Occipital lobe (tissue), 2 donors: Measurements from ENCODE around the gene COPZ1. TPM values are rescaled to one million over a fixed set of nuclear protein-coding genes. Genes with fewer than 3 reads are reported as not detected.

Experiments
- DNase-seq: peaks from one replicate; lab custom pipeline; 2025; lab: John Stamatoyannopoulos, UW
- total RNA-seq: library from RNA; depleted of rRNA; stranded (reverse); fragments of >200 nt; gene quantifications from one replicate; pipeline ENCODE4 v1.2.3, GENCODE V29; 2014

COPZ1 gene
- total RNA-seq, 1 donor from 2014 or later: 47.1 TPM

DNA sequence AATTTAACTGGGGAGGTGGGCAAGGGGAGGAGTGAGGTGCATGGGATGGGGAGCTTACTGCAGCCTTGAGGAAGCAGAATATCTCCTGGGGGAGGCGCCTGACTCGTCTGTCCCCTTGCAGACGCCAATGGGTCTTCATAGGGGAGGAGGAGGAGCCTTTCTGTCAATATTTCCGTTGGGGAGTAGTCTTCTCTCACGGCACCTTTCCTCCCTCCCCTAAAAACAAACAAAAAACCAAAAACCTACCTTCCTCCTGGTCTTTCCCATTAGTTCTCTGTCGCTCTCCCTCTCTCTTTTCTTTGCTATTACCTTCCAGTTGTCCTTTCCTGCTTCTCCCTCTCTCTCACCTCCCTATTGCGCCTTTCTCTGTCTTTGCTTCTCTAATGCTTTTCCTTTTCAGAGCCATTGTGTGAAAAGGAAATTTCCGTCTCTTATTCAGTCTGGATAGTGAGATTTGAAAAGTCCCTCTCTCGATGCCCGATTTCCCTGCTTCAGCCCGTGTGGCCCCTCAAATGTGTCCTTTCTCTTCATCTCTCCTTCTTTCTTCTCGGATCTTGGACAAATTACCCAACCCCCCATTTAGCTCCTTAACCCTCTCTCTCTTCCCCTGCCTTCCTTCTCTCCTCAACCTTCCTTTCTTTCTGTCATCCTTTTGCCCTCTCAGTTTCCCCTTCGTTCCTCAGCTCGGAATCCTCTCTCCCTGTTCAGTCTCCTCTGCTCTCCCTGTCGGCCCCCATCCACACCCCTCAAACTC, 33.4 kb downstream of the COPZ1 start:
- DNase-seq: peak; percentile 30

DNA sequence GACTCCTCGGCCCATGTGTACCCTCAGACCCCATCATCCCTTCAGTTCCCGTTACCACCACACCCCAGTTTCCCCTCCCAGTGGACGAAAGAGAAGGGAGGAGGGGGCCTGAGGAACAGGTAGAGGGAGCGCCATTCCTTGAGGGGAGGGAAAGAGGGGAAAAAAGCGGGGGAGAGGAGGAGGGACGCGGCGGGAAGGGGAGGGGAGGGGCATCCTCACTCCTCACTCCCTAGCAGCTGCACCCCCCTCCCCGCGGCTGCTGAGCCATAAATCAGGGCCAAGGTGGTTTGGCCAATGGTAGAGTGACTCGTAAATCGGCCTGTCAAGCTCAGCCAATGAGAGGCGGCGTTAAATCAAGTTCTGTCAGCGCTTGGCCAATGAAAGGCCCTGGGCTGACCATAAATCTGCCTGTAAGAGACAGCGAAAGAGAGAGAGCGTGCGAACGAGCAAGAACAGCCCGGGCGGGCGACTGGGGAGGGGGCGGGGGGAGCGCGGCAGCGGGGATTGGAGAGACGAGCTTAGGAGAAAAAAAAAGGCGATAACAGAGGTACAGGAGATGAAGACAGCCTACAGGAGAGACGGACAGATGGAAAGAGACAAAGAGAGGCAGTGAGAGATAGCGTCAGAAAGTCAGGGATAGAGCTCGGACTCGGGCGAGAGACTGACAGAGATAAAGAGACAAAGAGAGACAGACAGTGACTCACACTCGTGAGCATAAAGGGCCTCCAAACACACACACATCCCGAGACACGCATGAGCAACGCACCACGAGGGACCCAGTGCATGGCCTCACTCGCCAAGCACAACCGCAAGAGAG, 34.2 kb downstream of the COPZ1 start:
- DNase-seq: peak; percentile 98

DNA sequence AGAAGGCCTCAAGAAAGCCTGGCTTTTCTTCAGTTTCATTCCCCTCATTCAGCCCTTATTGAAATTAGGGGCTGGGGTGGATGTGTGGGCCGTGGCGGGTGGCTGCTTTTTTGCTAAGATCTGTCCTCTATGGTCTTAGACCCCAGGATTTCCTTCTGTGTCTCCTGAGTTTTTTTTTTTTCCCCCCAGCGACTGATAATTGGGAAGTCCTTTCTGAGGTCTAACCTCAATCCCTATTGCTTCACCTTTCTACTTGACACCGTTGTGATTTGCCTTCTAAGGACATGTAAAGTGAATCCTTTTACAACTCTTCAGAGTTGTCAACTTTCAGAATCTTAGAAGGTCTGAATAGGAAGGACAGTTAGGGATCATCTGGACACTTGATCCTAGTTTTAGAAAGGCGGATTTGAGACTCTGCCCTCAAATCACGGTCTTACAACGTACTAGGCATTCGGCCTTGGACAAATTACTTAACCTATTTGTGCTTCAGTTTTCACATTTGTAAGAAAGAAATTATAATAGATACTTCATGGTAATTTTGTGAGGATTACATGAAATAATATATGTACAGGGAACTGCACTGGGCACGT, 34.9 kb downstream of the COPZ1 start:
- DNase-seq: no peak

DNA sequence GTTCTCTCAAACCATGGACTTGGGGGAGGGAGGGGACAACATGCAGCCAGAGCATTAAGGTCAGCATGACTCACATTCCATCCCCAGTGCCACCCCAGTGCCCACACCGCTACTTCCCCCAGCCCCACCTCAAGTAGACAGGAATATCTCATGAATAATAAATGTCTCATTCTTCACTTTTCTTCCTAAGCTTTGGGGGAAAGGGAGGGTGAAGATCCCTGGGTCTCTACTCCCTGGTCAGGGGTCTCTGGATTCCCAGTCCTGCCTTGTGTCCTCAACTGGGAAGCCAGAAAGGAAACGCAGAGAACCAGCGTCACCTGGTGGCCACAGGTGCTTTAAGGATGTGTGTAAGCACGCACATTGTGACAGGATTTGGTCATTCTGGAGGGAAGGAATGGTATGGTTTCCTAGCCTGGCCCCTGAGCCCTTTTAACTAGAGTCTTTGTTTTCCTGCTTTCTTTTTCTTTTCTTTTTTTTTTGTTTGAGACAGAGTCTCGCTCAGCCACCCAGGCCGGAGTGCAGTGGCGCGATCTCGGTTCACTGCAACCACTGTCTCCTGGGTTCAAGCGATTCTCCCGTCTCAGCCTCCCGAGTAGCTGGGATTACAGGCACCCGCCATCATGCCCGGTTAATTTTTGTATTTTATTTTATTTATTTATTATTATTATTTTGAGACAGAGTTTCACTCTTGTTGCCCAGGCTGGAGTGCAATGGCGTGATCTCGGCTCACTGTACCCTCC, 36.0 kb downstream of the COPZ1 start:
- DNase-seq: peak; percentile 48

DNA sequence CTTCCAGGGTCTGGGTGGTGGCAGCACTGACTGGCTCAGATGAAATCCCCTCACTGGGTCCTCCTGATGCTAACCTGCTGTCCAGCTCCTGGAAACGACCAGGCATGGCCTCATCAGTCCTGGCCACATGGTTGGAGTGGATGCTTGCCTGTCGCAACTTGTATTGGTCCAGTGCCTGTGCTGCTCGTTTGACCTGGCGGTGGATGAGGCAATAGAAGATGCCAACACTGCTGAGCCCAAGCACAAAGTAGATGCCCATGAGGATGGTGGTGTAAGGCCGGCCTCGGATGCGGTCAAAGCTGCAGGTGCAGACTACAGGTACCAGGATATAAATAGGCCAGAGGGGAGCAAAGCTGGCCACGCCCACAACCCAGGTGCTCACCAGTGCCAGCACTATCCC, 38.1 kb downstream of the COPZ1 start:
- no peak for DNase-seq

DNA sequence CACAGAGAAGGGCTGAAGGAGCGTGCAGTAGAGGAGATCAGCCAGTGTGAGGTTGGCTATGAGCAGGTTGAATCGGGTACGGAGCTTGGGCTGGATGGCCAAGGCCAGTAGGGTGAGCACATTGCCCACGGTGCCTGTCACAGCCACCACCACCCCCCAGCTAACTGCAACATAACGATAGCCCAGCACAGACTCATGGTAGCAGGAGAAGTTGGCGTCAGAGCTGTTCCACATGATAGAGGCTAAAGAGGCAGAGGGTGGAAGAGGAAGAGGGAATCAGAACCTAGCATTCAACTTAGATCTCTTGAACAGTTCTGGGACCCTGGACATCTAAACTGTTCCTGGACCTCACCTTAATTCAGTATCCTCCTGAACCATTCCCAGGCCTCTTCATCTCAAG, 38.7 kb downstream of the COPZ1 start:
- DNase-seq: no peak

DNA sequence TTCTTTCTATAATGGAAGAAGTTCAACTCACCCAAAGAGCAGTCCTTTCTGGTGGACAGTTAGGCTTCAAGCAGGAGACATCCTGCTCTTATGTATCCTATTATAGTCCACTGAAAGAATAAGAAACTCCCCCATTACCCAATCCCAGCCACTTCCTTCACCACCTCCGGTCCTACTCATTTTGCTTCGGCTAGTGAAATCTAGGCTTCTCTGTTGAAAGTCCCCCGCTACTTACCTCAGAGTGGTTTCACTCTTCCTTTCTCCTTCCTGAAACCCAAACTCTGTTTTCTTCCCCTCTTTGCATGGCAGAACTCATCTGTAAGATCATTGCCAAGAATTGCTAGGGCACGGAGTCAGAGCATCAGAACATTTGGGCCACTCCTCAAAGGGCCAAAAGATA, 39.5 kb downstream of the COPZ1 start, which contains the start of gene GPR84:
Gene GPR84, minus strand, starts transcription at position 74 of the 400 bp plus-strand sequence. CDS start 635 bp downstream, outside the sequence.
- no peak for DNase-seq

DNA sequence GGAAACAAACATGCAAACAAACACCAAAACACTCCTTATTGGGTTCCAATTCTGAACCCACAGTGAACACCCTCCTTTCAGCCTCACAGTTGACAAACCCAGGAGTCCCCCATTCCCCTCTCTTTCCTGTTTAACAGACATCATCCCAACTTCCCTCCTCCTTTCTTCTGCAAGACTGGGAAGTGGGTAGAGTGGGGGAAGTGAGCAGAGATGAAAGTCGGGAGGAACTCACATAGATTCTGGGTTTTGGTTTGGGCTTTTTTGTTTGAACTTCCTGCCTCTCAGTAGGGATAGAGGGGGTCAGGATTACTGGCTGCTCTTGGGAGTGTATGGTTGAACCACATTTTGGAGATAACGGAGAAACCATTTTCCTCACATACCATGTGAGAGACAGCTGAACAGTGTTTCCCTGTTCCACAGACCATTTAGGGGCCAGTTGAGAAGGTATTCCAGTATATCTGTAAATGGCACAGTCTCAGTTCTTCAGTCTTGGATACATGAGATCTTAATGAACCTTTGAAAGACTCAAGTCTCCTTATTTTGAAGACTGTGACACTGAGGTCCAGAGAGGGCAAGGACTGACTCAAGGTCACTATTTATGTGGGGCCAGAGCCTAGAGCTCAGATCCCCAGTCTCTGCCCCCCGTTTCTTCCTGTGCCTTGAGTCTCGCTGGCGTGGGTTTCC, 43.2 kb downstream of the COPZ1 start:
- DNase-seq: no peak

DNA sequence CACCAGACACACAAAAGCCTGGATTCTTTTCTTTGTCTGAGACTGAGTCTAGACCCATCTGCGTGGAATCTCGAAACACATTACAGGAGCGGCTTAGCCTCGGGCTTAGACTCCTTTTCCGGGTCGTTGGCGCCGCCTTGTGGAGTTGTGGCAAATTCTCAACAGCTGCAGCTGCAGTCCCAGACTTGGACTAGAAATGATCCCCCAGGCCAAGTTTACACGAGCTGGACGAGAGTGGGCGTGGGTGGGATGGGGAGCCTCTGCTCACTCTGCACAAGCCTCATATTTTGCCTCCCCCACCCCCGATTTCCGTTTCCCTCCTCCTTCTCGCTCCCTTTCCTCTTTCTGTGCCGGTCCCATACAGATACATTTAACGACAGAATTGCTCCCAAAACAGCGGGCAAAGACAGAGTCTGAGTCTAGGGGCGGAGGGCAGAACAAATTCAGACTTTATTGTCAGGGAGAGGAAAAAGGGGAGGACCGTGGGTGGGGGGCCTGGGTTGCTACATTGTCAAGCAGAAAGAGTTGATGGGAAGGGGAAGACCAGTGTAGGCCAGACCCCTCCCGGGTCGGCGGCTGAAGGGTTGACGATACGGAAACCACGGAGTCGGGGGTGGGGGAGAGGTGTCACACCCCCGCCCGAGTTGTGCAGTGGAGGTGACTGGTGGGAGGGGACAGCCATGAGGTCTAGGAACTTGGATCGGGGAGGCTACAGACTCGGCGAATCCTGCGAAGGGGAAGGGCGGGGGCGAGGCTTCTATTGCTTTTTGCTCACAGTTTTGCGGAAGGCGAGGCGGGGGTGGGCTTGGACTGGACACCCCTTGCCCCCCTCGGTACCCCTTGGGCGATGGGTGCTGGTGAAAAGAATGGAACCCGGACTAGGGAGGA, 44.0 kb downstream of the COPZ1 start:
- DNase-seq: peak; percentile 66

DNA sequence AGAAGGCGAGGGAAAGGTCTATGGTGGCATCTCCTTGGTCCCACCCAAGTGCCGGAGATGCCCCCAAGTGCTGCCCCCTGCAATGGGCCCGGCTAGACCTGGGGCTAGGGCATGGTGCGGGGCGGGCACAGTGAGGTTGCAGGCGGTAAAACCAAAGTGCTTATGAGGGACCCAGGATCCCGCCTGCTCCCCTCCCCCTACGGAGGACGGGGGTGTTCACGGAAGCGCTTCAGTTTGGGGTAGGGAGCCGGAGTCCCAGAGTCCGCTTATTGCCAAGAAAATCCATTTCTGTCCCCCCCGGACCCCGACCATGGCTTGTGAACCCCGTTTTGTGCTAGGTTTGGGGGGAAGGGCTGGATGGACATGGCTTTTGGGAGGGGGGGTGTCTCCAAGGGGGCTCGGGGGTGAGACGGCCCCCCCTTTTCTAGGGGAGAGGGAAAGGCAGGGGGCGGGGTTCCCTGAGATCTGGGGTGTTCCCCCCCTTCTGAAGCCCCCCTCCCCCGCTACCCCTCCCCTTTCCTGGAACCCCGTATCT, 44.7 kb downstream of the COPZ1 start:
- DNase-seq: no peak

DNA sequence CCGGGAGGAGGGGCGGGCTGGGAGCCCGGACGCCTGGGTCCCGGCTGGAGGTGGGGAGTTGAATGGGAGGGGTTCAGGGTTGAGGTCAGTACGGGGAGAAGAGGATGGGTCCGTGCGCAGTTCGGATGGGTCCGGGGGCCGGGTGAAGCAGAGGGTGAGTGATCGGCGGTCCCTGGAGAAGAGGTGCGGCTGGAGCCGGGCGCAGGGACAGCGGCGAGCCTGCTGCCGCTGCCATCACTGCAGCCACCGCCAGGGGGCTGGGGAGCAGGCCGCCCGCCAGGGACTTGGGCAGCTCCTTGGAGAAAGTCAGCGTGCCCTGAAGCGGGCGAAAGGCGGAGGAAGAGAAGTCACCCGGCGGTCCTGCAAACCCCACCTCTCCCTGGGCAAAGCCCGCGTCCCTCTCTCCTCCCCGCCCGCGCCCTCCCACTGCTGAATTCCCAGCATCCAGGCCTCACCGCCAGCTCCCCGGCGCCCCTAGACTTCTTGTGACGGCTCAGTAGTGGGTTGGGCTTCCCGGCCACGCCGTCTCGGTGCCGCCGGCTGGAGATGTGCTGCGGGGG, 45.3 kb downstream of the COPZ1 start:
- peak; percentile 69 for DNase-seq

DNA sequence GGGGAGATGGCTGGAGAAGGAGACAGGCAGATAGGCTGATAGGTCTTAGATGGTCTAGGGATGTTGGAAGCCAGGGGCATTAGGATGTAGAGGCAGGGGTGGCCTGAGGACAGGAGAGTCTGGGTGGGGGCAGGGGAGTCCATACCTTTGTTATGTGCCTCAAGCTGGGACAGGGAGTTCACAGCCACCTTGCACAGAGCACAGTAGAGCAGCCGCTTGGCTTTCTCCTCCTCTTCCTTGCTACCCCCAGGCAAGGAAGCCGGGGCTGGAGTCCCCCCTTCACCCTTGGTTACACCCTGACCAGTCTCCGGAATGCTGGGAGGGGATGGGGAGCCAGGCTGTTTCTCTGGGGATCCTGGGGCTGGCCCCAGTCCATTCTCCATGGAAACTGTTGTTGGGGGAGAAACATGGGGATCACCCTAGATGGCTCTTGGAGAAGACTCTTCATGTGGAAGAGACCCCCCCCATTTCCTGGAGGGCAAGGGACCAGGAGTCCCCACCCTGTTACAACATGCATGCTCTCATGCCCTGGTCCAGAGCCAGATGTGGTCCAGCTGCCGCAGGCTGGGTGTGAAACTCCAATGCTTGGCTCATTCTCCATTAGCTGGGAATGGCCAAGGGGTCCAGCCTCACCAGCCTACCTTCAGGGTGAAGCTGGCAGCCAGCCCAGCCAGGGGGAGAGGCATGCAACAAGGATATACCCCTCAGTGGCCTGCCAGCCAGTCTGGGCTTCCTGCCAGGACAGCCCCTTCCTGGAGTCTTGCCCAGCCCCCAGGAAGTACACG, 46.6 kb downstream of the COPZ1 start:
- no peak for DNase-seq

DNA sequence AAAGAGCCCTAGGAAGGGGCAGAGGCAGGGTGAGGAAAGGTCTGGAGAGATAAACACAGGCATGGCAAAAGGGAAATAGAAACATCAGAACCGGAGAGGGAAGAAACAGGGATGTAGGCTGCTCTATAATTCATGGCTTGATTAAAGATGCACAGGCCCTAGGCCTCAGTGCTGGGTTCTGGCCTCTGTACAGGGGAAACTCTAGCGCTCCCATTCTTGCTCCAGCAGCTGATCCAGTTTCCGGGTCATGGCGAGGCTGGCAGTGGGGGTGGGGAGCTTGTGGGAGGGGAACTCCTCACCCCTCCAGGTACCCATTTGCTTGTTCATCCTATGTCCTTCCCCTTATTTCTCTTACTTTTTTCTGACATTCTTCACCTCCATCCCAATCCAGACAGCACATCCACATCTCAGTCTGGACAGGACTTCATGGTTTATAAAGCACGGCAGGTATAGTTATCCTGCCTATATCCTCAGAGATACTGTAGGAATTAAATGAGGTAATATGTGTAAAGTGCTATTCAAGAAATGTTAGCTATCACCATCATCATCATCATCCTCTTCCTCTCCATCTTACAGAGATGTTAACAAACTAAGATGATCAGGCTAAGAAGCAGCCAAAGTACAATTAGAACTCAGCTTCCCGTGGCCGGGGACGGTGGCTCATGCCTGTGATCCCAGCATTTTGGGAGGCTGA, 47.3 kb downstream of the COPZ1 start:
- no peak for DNase-seq

DNA sequence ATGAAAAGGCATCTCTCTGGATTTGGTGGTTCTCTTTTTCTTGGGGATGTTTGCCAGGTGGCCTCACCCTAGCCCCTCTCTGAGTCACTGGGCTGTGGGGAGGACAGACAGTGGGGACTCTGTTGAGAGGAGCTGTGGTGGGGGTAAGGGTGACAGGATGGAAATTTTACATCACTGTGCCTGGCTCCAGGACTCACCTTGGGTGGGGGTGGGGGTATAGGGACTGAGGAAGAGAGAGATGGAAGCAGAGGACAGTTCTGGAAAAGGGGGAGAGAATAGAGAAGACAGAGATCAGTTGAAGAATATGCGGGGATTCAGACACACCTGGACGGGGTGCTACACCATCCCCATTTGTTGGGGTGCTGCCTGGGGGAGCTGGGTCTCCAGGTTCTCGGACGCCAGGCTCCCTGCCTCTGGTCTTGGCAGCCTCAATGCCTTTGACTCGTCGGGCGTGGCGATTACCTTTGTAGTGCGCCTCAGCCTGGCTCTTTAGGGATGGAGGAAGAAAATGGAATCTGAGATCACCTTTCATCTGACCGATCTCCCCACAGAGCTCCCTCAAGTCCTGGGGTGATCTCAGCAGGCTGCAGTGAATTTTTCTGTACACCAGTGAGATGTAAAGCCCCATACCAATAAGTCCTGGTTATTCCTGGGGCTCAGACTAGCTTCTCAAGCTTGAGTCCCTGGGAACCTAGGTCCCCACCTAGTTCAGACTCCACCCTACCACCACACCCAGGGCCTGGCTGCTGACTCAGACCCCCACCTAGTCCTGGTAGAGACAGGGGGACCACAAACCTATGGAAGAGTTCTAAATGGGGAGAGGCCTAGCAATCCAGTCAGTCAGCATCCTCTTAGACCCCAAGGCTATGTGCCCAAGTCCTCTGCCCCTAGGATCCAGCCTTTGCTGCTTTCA, 49.0 kb downstream of the COPZ1 start:
- no peak for DNase-seq

DNA sequence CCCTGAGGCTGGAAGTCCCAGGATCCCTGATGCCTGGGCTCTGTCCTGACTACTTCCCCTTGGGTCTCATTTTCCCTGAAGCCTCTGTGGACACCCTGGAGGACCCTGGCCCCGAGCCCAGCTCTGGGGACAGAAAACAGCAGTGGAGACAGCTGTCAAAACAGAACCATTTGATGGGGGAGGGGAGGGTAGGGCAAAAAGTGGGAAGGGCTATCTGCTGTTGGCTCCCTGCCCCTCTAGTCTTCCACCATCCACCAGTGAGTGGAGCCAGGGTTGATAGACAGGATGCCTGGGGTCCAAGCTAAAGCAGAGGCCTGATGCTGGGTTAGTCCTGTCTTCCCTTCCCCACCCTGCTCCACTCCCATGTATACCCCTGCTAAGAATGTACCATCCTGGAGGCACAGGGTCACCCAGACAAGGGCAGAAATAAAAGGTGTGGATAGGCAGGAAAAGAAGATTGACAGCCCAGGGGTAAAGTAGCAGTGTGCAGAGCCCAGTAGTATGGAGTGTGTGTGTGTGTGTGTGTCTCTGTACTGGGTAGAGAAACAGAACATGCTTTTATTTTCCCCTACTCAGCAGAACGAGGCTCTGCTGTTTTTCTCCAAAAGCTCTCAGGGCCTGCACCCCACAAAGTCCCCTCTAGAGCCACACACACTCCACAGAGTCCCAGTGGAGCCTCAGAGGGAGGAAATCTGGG, 49.8 kb downstream of the COPZ1 start:
- no peak for DNase-seq

DNA sequence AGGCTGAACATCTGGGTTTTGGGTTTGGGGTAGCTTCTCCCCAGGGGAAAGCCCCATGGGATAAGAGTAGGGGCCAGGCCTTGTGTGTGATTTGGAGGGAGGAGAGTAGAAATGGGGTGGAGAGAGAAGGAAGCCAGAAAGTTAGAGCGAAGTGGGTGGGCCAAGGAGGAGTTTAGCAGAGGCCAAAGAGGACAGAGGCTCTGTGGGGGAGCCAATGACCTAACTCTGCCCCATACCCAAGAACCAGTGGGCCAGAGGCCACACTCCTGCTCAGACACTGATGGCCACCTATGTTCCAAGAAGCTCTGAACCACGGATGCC, 50.3 kb downstream of the COPZ1 start:
- no peak for DNase-seq
